Activated B cell treated with CpG ODN at 0.5 μM for 24 hours (primary cell): Measurements from ENCODE around the gene RASGRP2. TPM values are rescaled to one million over a fixed set of nuclear protein-coding genes. Genes with fewer than 3 reads are reported as not detected.

Experiments used
- ATAC-seq: fragments of 200-7000 bp; cut with Tn5 transposase; one replicate; pipeline ENCODE4 v1.10.0; 2021; ENCODE audit warnings: low read depth, mild to moderate bottlenecking, moderate library complexity
- CTCF ChIA-PET: fragments of 350-600 bp; sonication (Branson Sonifier 250); formaldehyde crosslinking; loops from one replicate; lab custom pipeline; 2021; ENCODE audit warnings: antibody characterized with exemption; lab: Charles Lee
- POLR2A ChIA-PET: fragments of 350-600 bp; sonication (Branson Sonifier 250); formaldehyde crosslinking; loops from one replicate; lab custom pipeline; 2021; ENCODE audit warnings: antibody characterized with exemption; lab: Charles Lee
- DNase-seq: peaks from one replicate; pipeline ENCODE4 v3.0.0; 2022
- H3K27ac Mint-ChIP-seq: one replicate; pipeline ENCODE4 v1.8.0; 2020; ENCODE audit warnings: mixed read lengths
- H3K27me3 Mint-ChIP-seq: one replicate; pipeline ENCODE4 v1.8.0; 2021; ENCODE audit warnings: mixed read lengths
- H3K36me3 Mint-ChIP-seq: one replicate; pipeline ENCODE4 v1.8.0; 2021; ENCODE audit warnings: low read depth, mixed read lengths
- H3K4me1 Mint-ChIP-seq: one replicate; pipeline ENCODE4 v1.8.0; 2021; ENCODE audit warnings: mixed read lengths
- H3K4me3 Mint-ChIP-seq: one replicate; pipeline ENCODE4 v1.8.0; 2020; ENCODE audit warnings: mild to moderate bottlenecking, mixed read lengths
- H3K9me3 Mint-ChIP-seq: one replicate; pipeline ENCODE4 v1.8.0; 2020; ENCODE audit warnings: mixed read lengths
- CTCF ChIP-seq: fragments of 200-600 bp; IDR thresholded peaks from one replicate; pipeline ENCODE4 v1.8.0; 2022; ENCODE audit warnings: antibody characterized with exemption, mild to moderate bottlenecking
- intact Hi-C: fragments of 100-400 bp; cut with micrococcal nuclease; formaldehyde crosslinking; loops from one replicate; pipeline ENCODE4 v1.15.1; 2024
- total RNA-seq: library from RNA; stranded (reverse); gene quantifications from 2 replicates; pipeline ENCODE4 v1.2.3, GENCODE V29; 2022

RASGRP2 gene
- total RNA-seq, 1 donor from 2014 or later, result 177 TPM

GRCh38 chr11:64721359-64721699 is 22.6 kb downstream of the RASGRP2 start:
- intact Hi-C loops, result no loop called here

GRCh38 chr11:64720640-64721358 is 23.1 kb downstream of the RASGRP2 start:
- intact Hi-C loops, result no loop called here
- no peaks in the 10 kb centered on the region for H3K9me3 Mint-ChIP-seq
- DNase-seq, result no peak
- H3K27me3 Mint-ChIP-seq, result peaks cover 51% of the 10 kb centered on the region
- H3K36me3 Mint-ChIP-seq, result no peaks in the 10 kb centered on the region
- ChIA-PET POLR2A (interaction anchor here (1.8 kb wide), 1 partner anchor 22 kb away, joined by 5 read pairs; no protein-coding TSS in a partner anchor), CTCF (interaction anchor here (1.5 kb wide), 1 partner anchor 32 kb away, joined by 6 read pairs; no protein-coding TSS in a partner anchor)
- H3K4me1 Mint-ChIP-seq, result peaks cover 20% of the 10 kb centered on the region
- no peak for ATAC-seq
- no peak overlapping the region for H3K27ac Mint-ChIP-seq
- no peak for TF ChIP-seq CTCF
- no peak overlapping the region for H3K4me3 Mint-ChIP-seq

More at GRCh38 chr11:64721359-64721699, 22.6 kb downstream of the RASGRP2 start:
- no peaks in the 10 kb centered on the region for H3K9me3 Mint-ChIP-seq
- H3K4me3 Mint-ChIP-seq, result no peak overlapping the region
- CTCF ChIA-PET, result interaction anchor here (2.0 kb wide), 1 partner anchor 32 kb away, joined by 8 read pairs; no protein-coding TSS in a partner anchor
- ATAC-seq, result no peak
- no peaks in the 10 kb centered on the region for H3K36me3 Mint-ChIP-seq
- H3K27me3 Mint-ChIP-seq, result peaks cover 46% of the 10 kb centered on the region
- no peak for DNase-seq
- peaks cover 20% of the 10 kb centered on the region for H3K4me1 Mint-ChIP-seq
- POLR2A ChIA-PET, result interaction anchor here (1.6 to 1.8 kb wide), 2 partner anchors 22 to 33 kb away, joined by 3 to 5 read pairs; no protein-coding TSS in a partner anchor
- no peak for TF ChIP-seq CTCF
- H3K27ac Mint-ChIP-seq, result no peak overlapping the region

- H3K4me3 Mint-ChIP-seq, result no peak overlapping the region
- ChIA-PET POLR2A (interaction anchor here (1.8 kb wide), 1 partner anchor 23 kb away, joined by 5 read pairs; no protein-coding TSS in a partner anchor), CTCF (interaction anchor here (1.5 kb wide), 1 partner anchor 32 kb away, joined by 6 read pairs; no protein-coding TSS in a partner anchor)
- no peak overlapping the region for H3K27ac Mint-ChIP-seq
- no peak for DNase-seq
- no peak for ATAC-seq
- H3K4me1 Mint-ChIP-seq, result peaks cover 17% of the 10 kb centered on the region
- peaks cover 54% of the 10 kb centered on the region for H3K27me3 Mint-ChIP-seq
- no peaks in the 10 kb centered on the region for H3K36me3 Mint-ChIP-seq
- H3K9me3 Mint-ChIP-seq, result no peaks in the 10 kb centered on the region
- intact Hi-C loops, result no loop called here
- TF ChIP-seq CTCF, result no peak
Observed at GRCh38 chr11:64720167-64720566, 23.8 kb downstream of the RASGRP2 start.

GRCh38 chr11:64719406-64719805 is 24.5 kb downstream of the RASGRP2 start:
- Mint-ChIP-seq H3K27me3 (peaks cover 62% of the 10 kb centered on the region), H3K36me3 (no peaks in the 10 kb centered on the region), H3K4me1 (peaks cover 17% of the 10 kb centered on the region), H3K27ac (no peak overlapping the region), H3K9me3 (no peaks in the 10 kb centered on the region), H3K4me3 (no peak overlapping the region)
- CTCF ChIA-PET, result interaction anchor here (1.5 to 1.7 kb wide), 2 partner anchors 15 to 31 kb away, joined by 4 to 6 read pairs; no protein-coding TSS in a partner anchor
- ATAC-seq, result no peak
- intact Hi-C loops, result no loop called here
- DNase-seq, result no peak
- TF ChIP-seq CTCF, result no peak
- POLR2A ChIA-PET, result interaction anchor here (0.5 to 0.8 kb wide), 2 partner anchors 15 to 23 kb away, joined by 3 to 4 read pairs; no protein-coding TSS in a partner anchor

GRCh38 chr11:64718780-64719124 is 25.2 kb downstream of the RASGRP2 start:
- POLR2A ChIA-PET, result interaction anchor here (0.8 kb wide), 1 partner anchor 24 kb away, joined by 3 read pairs; no protein-coding TSS in a partner anchor
- DNase-seq (no peak), ATAC-seq (no peak)
- TF ChIP-seq CTCF, result no peak
- H3K4me1 Mint-ChIP-seq, result peaks cover 15% of the 10 kb centered on the region
- CTCF ChIA-PET, result interaction anchor here (1.7 kb wide), 1 partner anchor 14 kb away, joined by 4 read pairs; no protein-coding TSS in a partner anchor
- no peak overlapping the region for H3K4me3 Mint-ChIP-seq
- no peak overlapping the region for H3K27ac Mint-ChIP-seq
- no peaks in the 10 kb centered on the region for H3K36me3 Mint-ChIP-seq
- H3K27me3 Mint-ChIP-seq, result peaks cover 68% of the 10 kb centered on the region
- intact Hi-C loops, result no loop called here
- no peaks in the 10 kb centered on the region for H3K9me3 Mint-ChIP-seq
